Right lobe of liver (tissue), 6 donors: ENCODE data around the gene HORMAD2. TPM values are rescaled to one million over a fixed set of nuclear protein-coding genes. Genes with fewer than 3 reads are reported as not detected.

Experiments
- ATAC-seq, 4 donors: fragments of 200-7000 bp; cut with Tn5 transposase; one replicate each; pipeline ENCODE4 v1.9.1; 2020; ENCODE audit warnings: mild to moderate bottlenecking in 4 of 4, moderate library complexity in 4 of 4
- DNase-seq, 3 donors: peaks; one replicate each; pipeline ENCODE4 v3.0.0-alpha.2; 2020
- H3K27ac ChIP-seq, 3 donors: fragments of 200-600 bp; one replicate each; pipeline ENCODE4 v1.8.0; 2022
- H3K27me3 ChIP-seq, 2 donors: fragments of 200-600 bp; one replicate each; pipeline ENCODE4 v1.8.0; 2022
- H3K36me3 ChIP-seq, 4 donors: fragments of 200-600 bp; sonication (generic) in 1 of 4; one replicate each; pipeline versions ENCODE4 v1.5.1 to v1.8.0; 2017 to 2022; ENCODE audit warnings: control low read depth in 1 of 4
- H3K4me1 ChIP-seq, 4 donors: fragments of 200-600 bp; sonication (generic) in 1 of 4; one replicate each; pipeline versions ENCODE4 v1.5.1 to v1.8.0; 2017 to 2022; ENCODE audit warnings: control low read depth in 1 of 4
- H3K4me3 ChIP-seq, 3 donors: fragments of 200-600 bp; one replicate each; pipeline ENCODE4 v1.8.0; 2022
- H3K9me3 ChIP-seq, 4 donors: fragments of 200-600 bp; sonication (generic) in 1 of 4; one replicate each; pipeline versions ENCODE4 v1.5.1 to v1.8.0; 2017 to 2022; ENCODE audit warnings: control low read depth in 1 of 4
- POLR2A ChIP-seq: fragments of 450-650 bp; IDR thresholded peaks from one replicate; pipeline ENCODE4 v1.6.1; 2017; ENCODE audit warnings: antibody characterized with exemption, mild to moderate bottlenecking
- WGBS: methylation state at CpG from one replicate; pipeline ENCODE4 v1.1.6; 2018; ENCODE audit warnings: low coverage, low lambda C conversion rate; ENCODE audit not compliant: insufficient coverage; ENCODE audit errors: missing lambda C conversion rate; 5-methylcytosine and 5-hydroxymethylcytosine counted together
- intact Hi-C, 2 donors: fragments of 100-400 bp; cut with DNase I; formaldehyde crosslinking; loops; one replicate each; pipeline versions ENCODE4 v1.11.2 to v1.14.1; 2022
- total RNA-seq, 6 experiments: library from RNA; depleted of rRNA in 2 of 6; stranded (reverse); fragments of >200 nt in 2 of 6; fragmentation: NEBNext Ultra II Directional in 3 of 6; extraction: Animal tissue kit (Norgen Biotek cat#: 25700) in 3 of 6; gene quantifications; one replicate each; pipeline versions ENCODE4 v1.1.0 to v1.2.4, GENCODE V29; 2016 to 2023
- TF ChIP-seq, protein P1 (sequence below), 4 donors: fragments of 200-600 bp in 3 of 4; fragments of 450-650 bp in 1 of 4; IDR thresholded peaks; one replicate each; pipeline versions ENCODE4 v1.5.1 to v1.8.0; 2016 to 2022; ENCODE audit warnings: antibody characterized with exemption in 4 of 4, mild to moderate bottlenecking in 2 of 4
- donor health status: DM: no; HTN: yes; CAD: no.
- donor health status: DM: no; HTN: no; CAD: no.
- donor health status: DM: no; HTN: no; CAD: no.
- donor health status: DM: no; HTN: yes; CAD: no.
- donor health status: DM: no; HTN: yes; CAD: no.

Gene HORMAD2
- total RNA-seq, 6 experiments from 2014 or later = 0.50 to 3.0 (median 1.6) TPM; not detected in 1

DNA sequence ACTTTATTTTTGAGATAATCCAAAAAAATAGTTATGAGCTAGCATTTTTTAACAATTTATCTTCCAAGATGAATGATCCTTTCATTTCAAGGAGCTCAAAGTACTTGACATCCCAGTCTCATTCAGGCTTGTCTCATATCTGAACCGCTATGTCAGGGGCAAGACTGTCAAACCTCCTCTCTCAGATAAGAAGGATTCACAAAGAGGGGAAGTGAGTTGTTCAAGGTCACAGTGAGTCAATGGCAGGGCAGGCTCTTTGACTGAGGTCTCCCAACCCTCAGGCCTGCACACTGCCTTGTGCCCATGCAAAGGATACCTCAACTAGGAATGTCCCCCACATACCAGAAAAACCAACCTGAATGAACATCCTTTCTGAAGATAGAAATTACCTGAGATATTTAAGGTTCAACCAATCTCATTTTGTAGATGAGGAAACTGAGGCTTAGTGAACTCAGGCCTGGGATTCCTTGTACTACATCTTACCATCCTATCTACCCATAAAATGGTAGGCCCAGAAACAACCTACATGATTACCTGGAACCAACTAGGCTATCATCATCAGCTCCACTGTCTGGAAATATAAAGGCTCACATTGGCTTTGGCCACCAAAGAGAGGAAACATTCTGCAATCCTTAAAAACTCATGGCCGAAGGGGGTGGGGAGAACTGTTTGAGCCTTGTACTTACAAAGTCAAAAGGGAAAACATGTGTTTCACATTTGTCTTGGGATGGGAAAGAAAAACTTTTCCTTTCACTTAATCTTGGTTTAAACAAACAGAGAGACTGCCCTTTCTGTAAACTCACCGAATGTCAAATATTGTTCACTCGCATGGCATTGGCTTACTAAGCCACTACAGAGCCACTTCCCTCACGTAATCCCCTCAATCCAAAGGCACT is 115.2 kb downstream of the HORMAD2 start:
- DNase-seq (no peak), ATAC-seq (peak in 2 of 4 donors; percentile 20 to 34)
- peak overlapping the region; percentile 11 to 47 (median 46) for H3K27ac ChIP-seq
- no peaks in the 10 kb centered on the region for H3K9me3 ChIP-seq
- WGBS = 42% methylated on average over 5 of the region's 5 CpGs
- H3K27me3 ChIP-seq = no peaks in the 10 kb centered on the region
- no peaks in the 10 kb centered on the region for H3K4me1 ChIP-seq
- no peak for TF ChIP-seq POLR2A
- TF ChIP-seq, protein P1, sequence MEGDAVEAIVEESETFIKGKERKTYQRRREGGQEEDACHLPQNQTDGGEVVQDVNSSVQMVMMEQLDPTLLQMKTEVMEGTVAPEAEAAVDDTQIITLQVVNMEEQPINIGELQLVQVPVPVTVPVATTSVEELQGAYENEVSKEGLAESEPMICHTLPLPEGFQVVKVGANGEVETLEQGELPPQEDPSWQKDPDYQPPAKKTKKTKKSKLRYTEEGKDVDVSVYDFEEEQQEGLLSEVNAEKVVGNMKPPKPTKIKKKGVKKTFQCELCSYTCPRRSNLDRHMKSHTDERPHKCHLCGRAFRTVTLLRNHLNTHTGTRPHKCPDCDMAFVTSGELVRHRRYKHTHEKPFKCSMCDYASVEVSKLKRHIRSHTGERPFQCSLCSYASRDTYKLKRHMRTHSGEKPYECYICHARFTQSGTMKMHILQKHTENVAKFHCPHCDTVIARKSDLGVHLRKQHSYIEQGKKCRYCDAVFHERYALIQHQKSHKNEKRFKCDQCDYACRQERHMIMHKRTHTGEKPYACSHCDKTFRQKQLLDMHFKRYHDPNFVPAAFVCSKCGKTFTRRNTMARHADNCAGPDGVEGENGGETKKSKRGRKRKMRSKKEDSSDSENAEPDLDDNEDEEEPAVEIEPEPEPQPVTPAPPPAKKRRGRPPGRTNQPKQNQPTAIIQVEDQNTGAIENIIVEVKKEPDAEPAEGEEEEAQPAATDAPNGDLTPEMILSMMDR (IDR thresholded peaks at IDR 0.05) = no peak
- no peak overlapping the region for H3K4me3 ChIP-seq
- intact Hi-C loops = no loop called here
- H3K36me3 ChIP-seq = no peaks in the 10 kb centered on the region

GRCh38 chr22:30196141-30196879 is 116.0 kb downstream of the HORMAD2 start:
- intact Hi-C loops = no loop called here
- peak; percentile 73 to 84 (median 80) for ATAC-seq

DNA sequence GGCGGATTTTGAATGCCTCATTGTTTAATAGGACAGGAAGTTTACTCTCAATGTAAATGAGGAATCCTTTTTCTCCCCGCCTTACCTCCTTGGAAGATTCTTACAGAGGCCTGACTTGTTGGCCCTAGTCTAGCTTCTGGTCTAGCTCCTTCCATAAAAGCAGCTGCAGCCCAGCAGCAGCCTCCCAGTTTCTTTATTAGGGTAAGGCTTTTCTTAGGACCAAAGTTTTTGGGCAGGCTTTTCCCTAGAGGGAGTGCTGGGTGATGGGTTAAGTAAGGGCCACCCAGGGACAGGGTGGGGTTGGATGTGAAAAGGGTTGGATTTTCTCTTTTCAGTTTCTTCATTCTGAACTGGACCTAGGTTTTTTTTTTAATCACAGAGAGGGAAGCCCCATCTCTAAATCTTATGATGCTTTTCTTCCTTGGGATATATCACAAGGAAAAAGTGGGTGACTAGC is 116.6 kb downstream of the HORMAD2 start:
- Histone ChIP-seq H3K27me3 (no peaks in the 10 kb centered on the region), H3K4me3 (no peak overlapping the region), H3K27ac (peak overlapping the region in 2 of 3 donors; percentile 46 to 47), H3K9me3 (no peaks in the 10 kb centered on the region), H3K4me1 (no peaks in the 10 kb centered on the region), H3K36me3 (no peaks in the 10 kb centered on the region)
- 43% methylated on average over 2 of the region's 2 CpGs for WGBS
- intact Hi-C loops = no loop called here
- TF ChIP-seq POLR2A = no peak
- TF ChIP-seq, protein P1 (IDR thresholded peaks at IDR 0.05) = no peak
- ATAC-seq (no peak), DNase-seq (no peak)

More at GRCh38 chr22:30196141-30196879, 116.0 kb downstream of the HORMAD2 start:
- DNase-seq = peak in 2 of 3 donors; percentile 76 to 80
- no peak overlapping the region for H3K4me3 ChIP-seq
- no peaks in the 10 kb centered on the region for H3K4me1 ChIP-seq
- H3K27me3 ChIP-seq = no peaks in the 10 kb centered on the region
- TF ChIP-seq POLR2A = no peak
- TF ChIP-seq, protein P1 (IDR thresholded peaks at IDR 0.05) = no peak
- WGBS = 38% methylated on average over 8 of the region's 11 CpGs
- H3K27ac ChIP-seq = peak overlapping the region; percentile 11 to 47 (median 46)
- H3K9me3 ChIP-seq = no peaks in the 10 kb centered on the region
- H3K36me3 ChIP-seq = no peaks in the 10 kb centered on the region

- no peak overlapping the region for H3K4me3 ChIP-seq
- no peak for DNase-seq
- ATAC-seq = no peak
- peak overlapping the region in 1 of 3 donors; percentile 46 for H3K27ac ChIP-seq
- H3K27me3 ChIP-seq = no peaks in the 10 kb centered on the region
- no peaks in the 10 kb centered on the region for H3K9me3 ChIP-seq
- no peaks in the 10 kb centered on the region for H3K36me3 ChIP-seq
- intact Hi-C loops = no loop called here
- H3K4me1 ChIP-seq = no peaks in the 10 kb centered on the region
- TF ChIP-seq, protein P1 (IDR thresholded peaks at IDR 0.05) = no peak
- no peak for TF ChIP-seq POLR2A
Measured at GRCh38 chr22:30197389-30197788, 117.1 kb downstream of the HORMAD2 start.
